K562 (cell line): ENCODE measurements around the gene DIPK2A. TPM values are rescaled to one million over a fixed set of nuclear protein-coding genes. Genes with fewer than 3 reads are reported as not detected.
A peak's percentile ranks its signal among the peaks of the same experiment; 100 is the strongest.

ENCODE experiments used
- BMI1 ChIP-seq: fragments of 150-350 bp; IDR thresholded peaks from 2 replicates; pipeline ENCODE4 v1.6.1; 2014; ENCODE audit warnings: low read length
- CXXC5 ChIP-seq: fragments of 250-450 bp; sonication (Bioruptor Pico); IDR thresholded peaks from 2 replicates; pipeline ENCODE4 v1.8.0; 2022; ENCODE audit warnings: inconsistent platforms, mild to moderate bottlenecking, moderate library complexity
- FOXP1 ChIP-seq: sonication (generic); formaldehyde crosslinking; IDR thresholded peaks from 2 replicates; pipeline ENCODE4 v1.8.0; 2022; ENCODE audit warnings: mild to moderate bottlenecking, missing genetic modification reagents
- KDM1A ChIP-seq, 2 experiments: fragments of 450-650 bp; IDR thresholded peaks; 2 replicates each; pipeline ENCODE4 v1.6.1; 2016; ENCODE audit warnings: mild to moderate bottlenecking in 2 of 2
- MAX ChIP-seq: sonication (generic); formaldehyde crosslinking; IDR thresholded peaks from 2 replicates; pipeline ENCODE4 v1.9.0; 2022; ENCODE audit warnings: mild to moderate bottlenecking, missing genetic modification reagents
- NR3C1 ChIP-seq: sonication (generic); formaldehyde crosslinking; IDR thresholded peaks from 2 replicates; pipeline ENCODE4 v1.8.1; 2022; ENCODE audit warnings: missing genetic modification reagents
- TAF1 ChIP-seq: IDR thresholded peaks from 2 replicates; pipeline ENCODE4 v1.6.1; 2011; ENCODE audit warnings: mild to moderate bottlenecking, low read length, moderate library complexity; ENCODE audit not compliant: insufficient read depth, control insufficient read depth, severe bottlenecking; ENCODE audit errors: extremely low read depth
- ZNF253 ChIP-seq: fragments of 250-450 bp; sonication (Bioruptor Pico); conservative IDR thresholded peaks from 2 replicates; pipeline ENCODE4 v1.6.1; 2021; ENCODE audit warnings: mild to moderate bottlenecking
- ZNF398 ChIP-seq: fragments of 250-450 bp; sonication (Bioruptor Pico); IDR thresholded peaks from 2 replicates; pipeline ENCODE4 v1.8.0; 2021; ENCODE audit warnings: moderate library complexity, mild to moderate bottlenecking, inconsistent platforms
- ZSCAN29 ChIP-seq: fragments of 450-650 bp; IDR thresholded peaks from 2 replicates; pipeline ENCODE4 v1.6.1; 2017
- polyA plus RNA-seq, 8 experiments: library from polyadenylated mRNA; depleted of rRNA in 4 of 8; stranded (reverse) in 5 of 8; unstranded in 3 of 8; fragments of >200 nt; fragmentation: Nextera tagmentation in 2 of 8; fragmentation: Illumina TruSeq in 1 of 8; extraction: Ambion mirVana in 2 of 8; extraction: Trizol in 1 of 8; gene quantifications; 2 replicates each; pipeline versions ENCODE4 v1.2.1 to v1.2.3, GENCODE V29; 2011 to 2014; ENCODE audit warnings: inconsistent platforms in 1 of 8, missing spikeins in 1 of 8
- total RNA-seq, 7 experiments: library from RNA; depleted of rRNA in 6 of 7; stranded (reverse); fragments of >200 nt in 6 of 7; fragmentation: Illumina TruSeq in 2 of 7; extraction: Trizol in 2 of 7; gene quantifications; 2 replicates each; pipeline versions ENCODE4 v1.2.1 to v1.2.3, GENCODE V29; 2011 to 2021; ENCODE audit warnings: low replicate concordance in 1 of 7
- TF ChIP-seq, protein P1 (sequence below): sonication (generic); formaldehyde crosslinking; IDR thresholded peaks from 2 replicates; pipeline ENCODE4 v1.5.0; 2020; ENCODE audit warnings: missing genetic modification reagents
- TF ChIP-seq, protein P2 (sequence below): sonication (generic); formaldehyde crosslinking; IDR thresholded peaks from 2 replicates; pipeline ENCODE4 v1.8.1; 2022; ENCODE audit warnings: missing genetic modification reagents
- TF ChIP-seq, protein P3 (sequence below), 2 experiments: fragments of 450-650 bp; formaldehyde crosslinking in 1 of 2; IDR thresholded peaks; 2 replicates each; pipeline versions ENCODE4 v1.4.0 to v1.6.1; 2014 to 2020; ENCODE audit warnings: mild to moderate bottlenecking in 2 of 2, borderline replicate concordance in 1 of 2, low read depth in 1 of 2

The DIPK2A gene
- total and polyA plus RNA-seq, 9 of the 15 experiments (the other 6 are each of a cell fraction or from before 2014, with no cell fraction given): 3.3 to 15.7 (median 7.8) TPM

GRCh38 chr3:143972505-143973258 lies 1.1 kb downstream of the DIPK2A start (continued):
- TF ChIP-seq, protein P1, sequence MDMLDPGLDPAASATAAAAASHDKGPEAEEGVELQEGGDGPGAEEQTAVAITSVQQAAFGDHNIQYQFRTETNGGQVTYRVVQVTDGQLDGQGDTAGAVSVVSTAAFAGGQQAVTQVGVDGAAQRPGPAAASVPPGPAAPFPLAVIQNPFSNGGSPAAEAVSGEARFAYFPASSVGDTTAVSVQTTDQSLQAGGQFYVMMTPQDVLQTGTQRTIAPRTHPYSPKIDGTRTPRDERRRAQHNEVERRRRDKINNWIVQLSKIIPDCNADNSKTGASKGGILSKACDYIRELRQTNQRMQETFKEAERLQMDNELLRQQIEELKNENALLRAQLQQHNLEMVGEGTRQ: no peak
- TF ChIP-seq ZNF253 (CRISPR knock-in tag) (no peak), FOXP1 (CRISPR knock-in tag) (peak; percentile 92; the same call in 1 of the 2 replicates), NR3C1 (CRISPR knock-in tag) (peak; percentile 94), ZSCAN29 (peak; percentile 84; the same call in 1 of the 2 replicates), MAX (CRISPR knock-in tag) (peak; percentile 98), ZNF398 (CRISPR knock-in tag) (no peak), CXXC5 (CRISPR knock-in tag) (peak; percentile 46), KDM1A (IDR thresholded peaks at IDR 0.05) (0 out of 4 replicates have a peak, but pooled peaks of 1 of the 2 experiments have one; percentile 6), BMI1 (no peak), TAF1 (peak; percentile 25)
- TF ChIP-seq, protein P2, sequence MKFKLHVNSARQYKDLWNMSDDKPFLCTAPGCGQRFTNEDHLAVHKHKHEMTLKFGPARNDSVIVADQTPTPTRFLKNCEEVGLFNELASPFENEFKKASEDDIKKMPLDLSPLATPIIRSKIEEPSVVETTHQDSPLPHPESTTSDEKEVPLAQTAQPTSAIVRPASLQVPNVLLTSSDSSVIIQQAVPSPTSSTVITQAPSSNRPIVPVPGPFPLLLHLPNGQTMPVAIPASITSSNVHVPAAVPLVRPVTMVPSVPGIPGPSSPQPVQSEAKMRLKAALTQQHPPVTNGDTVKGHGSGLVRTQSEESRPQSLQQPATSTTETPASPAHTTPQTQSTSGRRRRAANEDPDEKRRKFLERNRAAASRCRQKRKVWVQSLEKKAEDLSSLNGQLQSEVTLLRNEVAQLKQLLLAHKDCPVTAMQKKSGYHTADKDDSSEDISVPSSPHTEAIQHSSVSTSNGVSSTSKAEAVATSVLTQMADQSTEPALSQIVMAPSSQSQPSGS (CRISPR knock-in tag): peak; percentile 82; the same call in 1 of the 2 replicates
- TF ChIP-seq, protein P3, sequence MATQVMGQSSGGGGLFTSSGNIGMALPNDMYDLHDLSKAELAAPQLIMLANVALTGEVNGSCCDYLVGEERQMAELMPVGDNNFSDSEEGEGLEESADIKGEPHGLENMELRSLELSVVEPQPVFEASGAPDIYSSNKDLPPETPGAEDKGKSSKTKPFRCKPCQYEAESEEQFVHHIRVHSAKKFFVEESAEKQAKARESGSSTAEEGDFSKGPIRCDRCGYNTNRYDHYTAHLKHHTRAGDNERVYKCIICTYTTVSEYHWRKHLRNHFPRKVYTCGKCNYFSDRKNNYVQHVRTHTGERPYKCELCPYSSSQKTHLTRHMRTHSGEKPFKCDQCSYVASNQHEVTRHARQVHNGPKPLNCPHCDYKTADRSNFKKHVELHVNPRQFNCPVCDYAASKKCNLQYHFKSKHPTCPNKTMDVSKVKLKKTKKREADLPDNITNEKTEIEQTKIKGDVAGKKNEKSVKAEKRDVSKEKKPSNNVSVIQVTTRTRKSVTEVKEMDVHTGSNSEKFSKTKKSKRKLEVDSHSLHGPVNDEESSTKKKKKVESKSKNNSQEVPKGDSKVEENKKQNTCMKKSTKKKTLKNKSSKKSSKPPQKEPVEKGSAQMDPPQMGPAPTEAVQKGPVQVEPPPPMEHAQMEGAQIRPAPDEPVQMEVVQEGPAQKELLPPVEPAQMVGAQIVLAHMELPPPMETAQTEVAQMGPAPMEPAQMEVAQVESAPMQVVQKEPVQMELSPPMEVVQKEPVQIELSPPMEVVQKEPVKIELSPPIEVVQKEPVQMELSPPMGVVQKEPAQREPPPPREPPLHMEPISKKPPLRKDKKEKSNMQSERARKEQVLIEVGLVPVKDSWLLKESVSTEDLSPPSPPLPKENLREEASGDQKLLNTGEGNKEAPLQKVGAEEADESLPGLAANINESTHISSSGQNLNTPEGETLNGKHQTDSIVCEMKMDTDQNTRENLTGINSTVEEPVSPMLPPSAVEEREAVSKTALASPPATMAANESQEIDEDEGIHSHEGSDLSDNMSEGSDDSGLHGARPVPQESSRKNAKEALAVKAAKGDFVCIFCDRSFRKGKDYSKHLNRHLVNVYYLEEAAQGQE (IDR thresholded peaks at IDR 0.05; ENCODE audit: borderline replicate concordance): 0 out of 2 replicates have a peak, but pooled peaks have one; percentile 24
- TF ChIP-seq, protein P3 (CRISPR knock-in tag; IDR thresholded peaks at IDR 0.05; ENCODE audit: low read depth): no peak
